ENCODE measurements around the gene PKP4.
"Not testable (repeated sequence)": the region's sequence is repeated elsewhere in the genome, so short reads cannot be mapped to it uniquely, and the experiment has no call there.

Gene PKP4

GRCh38 chr2:158676295-158676694 is 219.5 kb downstream of the PKP4 start:
- DNase-seq (ENCODE audit: low read depth, low spot score) = no peak

- DNase-seq (ENCODE audit: low read depth, low spot score) = no peak
These were observed 219.9 kb downstream of the PKP4 start for GRCh38 chr2:158676696-158677095.

GRCh38 chr2:158677542-158677941 is 220.8 kb downstream of the PKP4 start:
- no peak for DNase-seq (ENCODE audit: low read depth, low spot score)

- DNase-seq (ENCODE audit: low read depth, low spot score) = no peak
These were observed 225.1 kb downstream of the PKP4 start for GRCh38 chr2:158681816-158682215.

- no peak for DNase-seq (ENCODE audit: low read depth, low spot score)
These were observed 228.9 kb downstream of the PKP4 start for GRCh38 chr2:158685646-158686045.

- no peak for DNase-seq (ENCODE audit: low read depth, low spot score)
These were observed 229.5 kb downstream of the PKP4 start for GRCh38 chr2:158686210-158686691.

GRCh38 chr2:158687315-158687714 is 230.6 kb downstream of the PKP4 start:
- DNase-seq (ENCODE audit: low read depth, low spot score) = no peak

- no peak for DNase-seq (ENCODE audit: low read depth, low spot score)
These were observed 232.0 kb downstream of the PKP4 start for GRCh38 chr2:158688721-158689120.

- DNase-seq (ENCODE audit: low read depth, low spot score) = no peak
These were observed 232.6 kb downstream of the PKP4 start for GRCh38 chr2:158689391-158689790.

- DNase-seq (ENCODE audit: low read depth, low spot score) = no peak
These were observed 234.1 kb downstream of the PKP4 start for GRCh38 chr2:158690823-158691222.

GRCh38 chr2:158691619-158692018 is 234.9 kb downstream of the PKP4 start:
- no peak for DNase-seq (ENCODE audit: low read depth, low spot score)

- DNase-seq (ENCODE audit: low read depth, low spot score) = no peak
These were observed 235.8 kb downstream of the PKP4 start for GRCh38 chr2:158692372-158693103.

- DNase-seq (ENCODE audit: low read depth, low spot score) = no peak
These were observed 236.7 kb downstream of the PKP4 start for GRCh38 chr2:158693476-158693875.

- no peak for DNase-seq (ENCODE audit: low read depth, low spot score)
These were observed 238.6 kb downstream of the PKP4 start for GRCh38 chr2:158695305-158695704.

GRCh38 chr2:158695744-158696143 is 239.0 kb downstream of the PKP4 start:
- DNase-seq (ENCODE audit: low read depth, low spot score) = not testable (repeated sequence)

GRCh38 chr2:158699323-158699722 is 242.6 kb downstream of the PKP4 start:
- DNase-seq (ENCODE audit: low read depth, low spot score) = no peak

- no peak for DNase-seq (ENCODE audit: low read depth, low spot score)
These were observed 244.3 kb downstream of the PKP4 start for GRCh38 chr2:158701101-158701500.

GRCh38 chr2:158702740-158703139 is 246.0 kb downstream of the PKP4 start:
- DNase-seq (ENCODE audit: low read depth, low spot score) = no peak

- not testable (repeated sequence) for DNase-seq (ENCODE audit: low read depth, low spot score)
These were observed 248.1 kb downstream of the PKP4 start for GRCh38 chr2:158704724-158705465.

- DNase-seq (ENCODE audit: low read depth, low spot score) = no peak
These were observed 256.2 kb downstream of the PKP4 start for GRCh38 chr2:158712791-158713522.

GRCh38 chr2:158713523-158714138 is 256.9 kb downstream of the PKP4 start:
- no peak for DNase-seq (ENCODE audit: low read depth, low spot score)

- DNase-seq (ENCODE audit: low read depth, low spot score) = no peak
These were observed 257.7 kb downstream of the PKP4 start for GRCh38 chr2:158714420-158714819.

Measured in brain pericyte (primary cell).